BLaER1 treated with 17β-estradiol and CSF1 and Interleukin-3, amounts not matched to agents 10 nM and 100 nM (cell line): ENCODE results near the gene ZNF804A.
"Not testable (repeated sequence)": the region's sequence is repeated elsewhere in the genome, so short reads cannot be mapped to it uniquely, and the experiment has no call there.

Experiments used
- H3K27ac ChIP-seq, 11 experiments: shearing (Covaris generic); formaldehyde crosslinking; 2 replicates each; pipeline ENCODE4 v1.8.1; 2022
- H3K27me3 ChIP-seq, 11 experiments: shearing (Covaris generic); formaldehyde crosslinking; 2 replicates each; pipeline ENCODE4 v1.8.1; 2022
- H3K36me3 ChIP-seq, 11 experiments: shearing (Covaris generic); formaldehyde crosslinking; 2 replicates each; pipeline ENCODE4 v1.8.1; 2022
- H3K4me1 ChIP-seq, 10 experiments: shearing (Covaris generic); formaldehyde crosslinking; 2 replicates each; pipeline ENCODE4 v1.8.1; 2022
- H3K4me2 ChIP-seq, 11 experiments: shearing (Covaris generic); formaldehyde crosslinking; 2 replicates each; pipeline ENCODE4 v1.8.1; 2022
- H3K4me3 ChIP-seq, 10 experiments: shearing (Covaris generic); formaldehyde crosslinking; 2 replicates each; pipeline ENCODE4 v1.8.1; 2022
- H3K9ac ChIP-seq, 11 experiments: shearing (Covaris generic); formaldehyde crosslinking; 2 replicates each; pipeline ENCODE4 v1.8.1; 2022
- H3K9me3 ChIP-seq, 11 experiments: shearing (Covaris generic); formaldehyde crosslinking; replicated peaks in 1 of 11; 2 replicates each; pipeline ENCODE4 v1.8.1; 2022
- H4K20me1 ChIP-seq, 11 experiments: shearing (Covaris generic); formaldehyde crosslinking; 2 replicates each; pipeline ENCODE4 v1.8.1; 2022
- Cebpa-rat ChIP-seq, 11 experiments: shearing (Covaris generic); IDR thresholded peaks; 2 replicates each; pipeline ENCODE4 v1.8.1; 2022

ZNF804A gene

GRCh38 chr2:184860744-184861143, 262.4 kb downstream of the ZNF804A start:
- Histone ChIP-seq H3K9ac (no peak overlapping the region), H3K9me3 (peaks cover 24 to 33% (median 30%) of the 10 kb centered on the region in 11 experiments), H3K4me2 (no peak overlapping the region), H3K27ac (no peak overlapping the region), H3K36me3 (no peaks in the 10 kb centered on the region), H3K4me1 (no peaks in the 10 kb centered on the region), H4K20me1 (no peaks in the 10 kb centered on the region), H3K4me3 (no peak overlapping the region), H3K27me3 (no peaks in the 10 kb centered on the region)
- no peak for TF ChIP-seq Cebpa-rat (IDR thresholded peaks at IDR 0.05)

- H3K4me3 ChIP-seq = no peak overlapping the region
- H3K9me3 ChIP-seq = no peaks in the 10 kb centered on the region
- H3K27ac ChIP-seq = no peak overlapping the region
- H3K4me2 ChIP-seq = no peak overlapping the region
- no peak overlapping the region for H3K9ac ChIP-seq
- no peaks in the 10 kb centered on the region for H4K20me1 ChIP-seq
- H3K4me1 ChIP-seq = no peaks in the 10 kb centered on the region
- no peaks in the 10 kb centered on the region for H3K27me3 ChIP-seq
- no peak for TF ChIP-seq Cebpa-rat (IDR thresholded peaks at IDR 0.05)
- H3K36me3 ChIP-seq = no peaks in the 10 kb centered on the region
These were observed 276.9 kb downstream of the ZNF804A start for GRCh38 chr2:184875212-184875611.

- Histone ChIP-seq H3K4me1 (no peaks in the 10 kb centered on the region), H3K9me3 (no peaks in the 10 kb centered on the region), H3K27me3 (no peaks in the 10 kb centered on the region), H3K4me3 (no peak overlapping the region), H3K36me3 (no peaks in the 10 kb centered on the region), H4K20me1 (no peaks in the 10 kb centered on the region), H3K9ac (no peak overlapping the region), H3K27ac (no peak overlapping the region), H3K4me2 (no peak overlapping the region)
- no peak for TF ChIP-seq Cebpa-rat (IDR thresholded peaks at IDR 0.05)
These were observed 277.6 kb downstream of the ZNF804A start for GRCh38 chr2:184875911-184876310.

- no peaks in the 10 kb centered on the region for H3K9me3 ChIP-seq
- H3K4me2 ChIP-seq = no peak overlapping the region
- no peaks in the 10 kb centered on the region for H3K4me1 ChIP-seq
- no peak overlapping the region for H3K4me3 ChIP-seq
- no peak for TF ChIP-seq Cebpa-rat (IDR thresholded peaks at IDR 0.05)
- H3K27ac ChIP-seq = no peak overlapping the region
- no peak overlapping the region for H3K9ac ChIP-seq
- H3K36me3 ChIP-seq = no peaks in the 10 kb centered on the region
- no peaks in the 10 kb centered on the region for H4K20me1 ChIP-seq
- H3K27me3 ChIP-seq = no peaks in the 10 kb centered on the region
These were observed 279.6 kb downstream of the ZNF804A start for GRCh38 chr2:184877909-184878308.

- no peaks in the 10 kb centered on the region for H3K36me3 ChIP-seq
- H3K9me3 ChIP-seq = no peaks in the 10 kb centered on the region
- no peak for TF ChIP-seq Cebpa-rat (IDR thresholded peaks at IDR 0.05)
- no peaks in the 10 kb centered on the region for H4K20me1 ChIP-seq
- no peak overlapping the region for H3K9ac ChIP-seq
- no peaks in the 10 kb centered on the region for H3K27me3 ChIP-seq
- H3K4me2 ChIP-seq = no peak overlapping the region
- no peak overlapping the region; a peak in 1 of 22 replicates for H3K27ac ChIP-seq
- H3K4me3 ChIP-seq = no peak overlapping the region
- H3K4me1 ChIP-seq = no peaks in the 10 kb centered on the region
These were observed 281.3 kb downstream of the ZNF804A start for GRCh38 chr2:184879671-184880070.

- not testable (repeated sequence) for H4K20me1 ChIP-seq, H3K4me1 ChIP-seq, H3K27ac ChIP-seq, H3K27me3 ChIP-seq, H3K36me3 ChIP-seq, H3K9ac ChIP-seq, H3K4me3 ChIP-seq, H3K4me2 ChIP-seq
- H3K9me3 ChIP-seq = peaks cover 9 to 24% (median 18%) of the 10 kb centered on the region in 11 experiments; a peak in 20 of 22 replicates
These were observed 288.3 kb downstream of the ZNF804A start for GRCh38 chr2:184886585-184886984.

- H4K20me1 ChIP-seq = no peaks in the 10 kb centered on the region
- H3K4me3 ChIP-seq = no peak overlapping the region
- H3K27ac ChIP-seq = no peak overlapping the region
- no peaks in the 10 kb centered on the region for H3K27me3 ChIP-seq
- H3K9me3 ChIP-seq = peaks cover 9 to 24% (median 18%) of the 10 kb centered on the region in 11 experiments; a peak in 20 of 22 replicates
- H3K36me3 ChIP-seq = no peaks in the 10 kb centered on the region; a peak in 1 of 22 replicates
- no peak for TF ChIP-seq Cebpa-rat (IDR thresholded peaks at IDR 0.05)
- no peaks in the 10 kb centered on the region for H3K4me1 ChIP-seq
- no peak overlapping the region for H3K4me2 ChIP-seq
- no peak overlapping the region for H3K9ac ChIP-seq
These were observed 292.0 kb downstream of the ZNF804A start for GRCh38 chr2:184890311-184890710.

GRCh38 chr2:184904991-184905390, 306.7 kb downstream of the ZNF804A start:
- H3K27me3 ChIP-seq = no peaks in the 10 kb centered on the region
- no peak overlapping the region for H3K27ac ChIP-seq
- no peaks in the 10 kb centered on the region for H3K4me1 ChIP-seq
- H3K9ac ChIP-seq = no peak overlapping the region
- no peak overlapping the region for H3K4me2 ChIP-seq
- no peak overlapping the region for H3K4me3 ChIP-seq
- H3K9me3 ChIP-seq = peaks cover 0 to under 1% (median 0%) of the 10 kb centered on the region in 11 experiments; a peak in 1 of 22 replicates
- TF ChIP-seq Cebpa-rat (IDR thresholded peaks at IDR 0.05) = no peak
- H3K36me3 ChIP-seq = no peaks in the 10 kb centered on the region
- no peaks in the 10 kb centered on the region for H4K20me1 ChIP-seq

- TF ChIP-seq Cebpa-rat (IDR thresholded peaks at IDR 0.05) = no peak
- no peak overlapping the region for H3K27ac ChIP-seq
These were observed 307.8 kb downstream of the ZNF804A start for GRCh38 chr2:184906160-184906559.

GRCh38 chr2:184906709-184907108, 308.4 kb downstream of the ZNF804A start:
- Histone ChIP-seq H3K27me3 (no peaks in the 10 kb centered on the region), H3K4me3 (no peak overlapping the region), H3K4me1 (no peaks in the 10 kb centered on the region), H3K9me3 (peaks cover 0 to 6% (median 0%) of the 10 kb centered on the region in 11 experiments; a peak in 1 of 22 replicates), H4K20me1 (no peaks in the 10 kb centered on the region), H3K9ac (no peak overlapping the region), H3K36me3 (no peaks in the 10 kb centered on the region), H3K4me2 (no peak overlapping the region), H3K27ac (no peak overlapping the region)
- no peak for TF ChIP-seq Cebpa-rat (IDR thresholded peaks at IDR 0.05)

More at GRCh38 chr2:184906160-184906559, 307.8 kb downstream of the ZNF804A start:
- H3K4me3 ChIP-seq = no peak overlapping the region
- no peak overlapping the region for H3K9ac ChIP-seq
- no peaks in the 10 kb centered on the region for H4K20me1 ChIP-seq
- no peak overlapping the region for H3K4me2 ChIP-seq
- no peaks in the 10 kb centered on the region for H3K4me1 ChIP-seq
- H3K27me3 ChIP-seq = no peaks in the 10 kb centered on the region
- no peaks in the 10 kb centered on the region for H3K36me3 ChIP-seq
- peaks cover 0 to 6% (median 0%) of the 10 kb centered on the region in 11 experiments; a peak in 1 of 22 replicates for H3K9me3 ChIP-seq
